Effector CD8-positive, alpha-beta T cell (primary cell): Measurements from ENCODE around the gene LRRC7.
"Not testable (repeated sequence)": the region's sequence is repeated elsewhere in the genome, so short reads cannot be mapped to it uniquely, and the experiment has no call there.

Experiments
- DNase-seq: peaks from one replicate; lab custom pipeline; 2025; lab: John Stamatoyannopoulos, UW

LRRC7 gene

DNA sequence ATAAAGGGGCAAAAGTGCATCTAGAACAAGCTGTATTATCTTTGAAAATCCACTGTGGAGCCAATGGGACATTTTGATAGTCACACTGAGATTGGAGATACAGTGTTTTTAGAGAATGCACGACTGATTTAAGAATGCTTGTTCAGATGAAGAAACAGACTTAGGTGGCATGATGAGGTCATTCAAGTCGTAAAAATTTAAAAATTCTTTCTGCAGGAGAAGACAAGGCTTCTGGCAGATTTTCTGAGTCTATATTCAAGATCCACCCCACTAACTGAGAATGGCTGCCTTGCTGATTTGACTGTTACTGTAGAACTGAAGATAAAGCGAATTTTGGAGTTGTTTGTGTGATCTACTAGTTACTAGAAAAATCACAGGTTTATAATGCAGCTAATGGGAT is 310.6 kb downstream of the LRRC7 start:
- DNase-seq: no peak

DNA sequence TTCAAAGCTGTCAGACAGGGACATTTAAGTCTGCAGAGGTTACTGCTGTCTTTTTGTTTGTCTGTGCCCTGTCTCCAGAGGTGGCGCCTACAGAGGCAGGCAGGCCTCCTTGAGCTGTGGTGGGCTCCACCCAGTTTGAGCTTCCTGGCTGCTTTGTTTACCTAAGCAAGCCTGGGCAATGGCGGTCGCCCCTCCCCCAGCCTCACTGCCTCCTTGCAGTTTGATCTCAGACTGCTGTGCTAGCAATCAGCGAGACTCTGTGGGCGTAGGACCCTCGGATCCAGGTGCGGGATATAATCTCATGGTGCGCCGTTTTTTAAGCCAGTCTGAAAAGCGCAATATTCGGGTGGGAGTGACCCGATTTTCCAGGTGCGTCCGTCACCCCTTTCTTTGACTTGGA is 320.3 kb downstream of the LRRC7 start:
- DNase-seq: not testable (repeated sequence)

DNA sequence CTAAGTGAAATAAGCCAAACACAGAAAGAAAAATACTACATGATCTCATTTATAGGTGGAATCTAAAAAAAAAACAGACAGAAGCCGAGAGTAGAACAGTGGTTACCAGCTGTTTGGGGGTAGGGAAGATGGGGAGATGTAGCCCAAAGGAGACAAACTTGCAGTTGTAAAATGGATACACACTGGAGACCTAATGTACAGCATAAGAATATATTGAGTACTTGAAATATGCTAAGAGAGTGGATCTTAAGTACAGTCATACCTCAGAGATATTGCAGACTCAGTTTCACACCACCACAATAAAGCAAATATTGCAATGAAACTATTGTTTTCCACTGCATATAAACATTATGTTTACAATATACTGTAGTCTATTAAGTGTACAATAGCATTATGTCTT is 320.9 kb downstream of the LRRC7 start:
- DNase-seq: no peak

DNA sequence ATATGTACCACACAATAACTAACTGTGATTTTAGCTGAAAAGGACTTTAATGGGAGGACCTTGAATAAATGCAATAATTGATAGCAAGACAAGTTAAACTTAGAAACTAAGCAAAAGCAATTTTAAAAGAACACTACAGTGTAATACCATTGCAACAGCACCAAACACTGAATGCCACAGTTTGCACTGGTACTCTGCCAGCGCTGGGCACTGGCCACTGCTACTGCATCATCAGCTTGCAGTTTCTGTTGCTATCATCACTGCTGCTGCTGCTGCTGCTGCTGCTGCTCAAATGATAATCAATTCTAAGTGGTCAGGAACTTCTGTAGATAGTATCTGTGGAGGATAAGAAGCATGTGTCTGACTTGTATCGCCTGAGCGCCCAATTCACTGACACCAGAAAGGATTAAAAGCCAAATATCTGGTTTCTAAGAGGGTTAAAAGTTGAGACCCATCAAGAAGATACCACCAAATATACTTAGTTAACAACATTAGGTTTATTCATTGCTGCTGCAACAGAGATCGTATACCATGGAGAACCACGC is 330.8 kb downstream of the LRRC7 start:
- no peak for DNase-seq

DNA sequence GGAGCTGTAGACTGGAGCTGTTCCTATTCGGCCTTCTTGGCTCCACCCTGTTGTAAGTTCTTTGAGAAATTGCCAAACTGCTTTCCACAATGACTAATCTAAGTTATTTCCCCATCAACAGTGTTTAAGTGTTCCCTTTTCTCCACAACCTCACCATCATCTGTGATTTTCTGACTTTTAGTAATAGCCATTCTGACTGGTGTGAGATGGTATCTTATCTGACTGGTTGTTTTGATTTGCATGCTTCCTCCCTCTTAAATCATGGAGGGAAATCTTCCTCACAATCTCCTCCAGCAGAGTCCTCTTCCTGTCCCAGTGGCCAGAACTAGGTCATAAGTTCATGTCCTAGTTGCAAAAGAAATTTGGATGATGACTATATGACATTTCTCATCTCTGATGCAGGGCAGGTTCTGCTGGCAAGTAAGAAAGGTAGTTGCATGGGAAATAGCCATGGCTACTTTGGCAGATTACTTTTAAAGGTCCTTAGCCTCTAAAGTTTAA is 343.6 kb downstream of the LRRC7 start:
- DNase-seq: no peak

DNA sequence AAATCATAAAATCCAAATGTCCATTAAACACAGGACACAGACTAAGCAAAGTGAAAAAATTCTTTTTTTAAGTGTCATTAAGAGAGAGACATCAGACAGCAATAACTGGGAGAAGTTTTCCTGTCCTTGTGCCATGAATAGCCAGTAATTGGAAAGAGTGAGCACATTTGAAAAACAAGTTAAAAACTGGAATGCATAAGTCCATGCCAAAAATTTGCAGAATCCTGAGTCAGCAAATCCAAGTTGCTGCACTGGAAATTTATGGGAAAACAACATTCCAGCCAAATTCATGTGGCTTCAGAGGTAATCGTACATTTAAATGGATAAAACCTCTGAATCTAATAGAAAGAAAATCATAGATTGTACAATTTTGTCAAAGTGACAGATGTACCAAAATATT is 346.3 kb downstream of the LRRC7 start:
- DNase-seq: no peak

DNA sequence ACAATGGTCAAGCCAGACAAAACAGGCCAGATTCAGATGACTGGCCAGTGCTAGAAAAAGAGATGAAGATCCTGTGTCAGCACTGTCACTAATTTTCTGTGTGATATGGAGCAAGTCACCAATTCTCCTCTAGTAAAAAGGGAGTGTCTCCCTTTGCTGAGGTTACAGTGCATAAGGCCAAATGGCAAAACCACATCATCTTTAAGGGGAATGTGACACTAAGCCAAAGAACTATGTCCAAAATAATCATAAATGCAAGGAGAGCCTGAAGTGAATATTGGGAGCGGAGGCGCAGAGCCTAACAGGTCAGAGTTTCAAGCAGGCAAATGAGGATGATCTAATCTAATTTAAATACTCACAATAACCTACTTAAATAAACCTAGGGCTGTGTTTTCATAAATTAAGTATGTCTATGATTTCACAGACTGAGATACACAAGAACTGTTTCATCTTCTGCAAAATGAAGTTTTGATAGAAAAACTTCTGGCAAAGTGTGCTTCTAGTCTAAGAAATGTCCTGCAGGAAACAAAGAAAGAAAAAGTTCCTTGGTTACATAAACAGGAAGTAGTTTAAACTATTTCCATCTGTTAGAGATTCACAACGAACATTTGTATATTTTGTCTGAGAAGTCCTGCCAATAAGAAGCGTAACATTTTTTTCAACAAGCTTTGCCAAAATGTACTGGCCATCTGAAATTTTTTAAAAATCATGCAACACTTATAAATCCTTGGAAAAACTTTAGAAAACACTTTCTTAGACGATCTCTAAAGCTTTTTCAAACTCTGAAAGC is 347.4 kb downstream of the LRRC7 start:
- DNase-seq: no peak

DNA sequence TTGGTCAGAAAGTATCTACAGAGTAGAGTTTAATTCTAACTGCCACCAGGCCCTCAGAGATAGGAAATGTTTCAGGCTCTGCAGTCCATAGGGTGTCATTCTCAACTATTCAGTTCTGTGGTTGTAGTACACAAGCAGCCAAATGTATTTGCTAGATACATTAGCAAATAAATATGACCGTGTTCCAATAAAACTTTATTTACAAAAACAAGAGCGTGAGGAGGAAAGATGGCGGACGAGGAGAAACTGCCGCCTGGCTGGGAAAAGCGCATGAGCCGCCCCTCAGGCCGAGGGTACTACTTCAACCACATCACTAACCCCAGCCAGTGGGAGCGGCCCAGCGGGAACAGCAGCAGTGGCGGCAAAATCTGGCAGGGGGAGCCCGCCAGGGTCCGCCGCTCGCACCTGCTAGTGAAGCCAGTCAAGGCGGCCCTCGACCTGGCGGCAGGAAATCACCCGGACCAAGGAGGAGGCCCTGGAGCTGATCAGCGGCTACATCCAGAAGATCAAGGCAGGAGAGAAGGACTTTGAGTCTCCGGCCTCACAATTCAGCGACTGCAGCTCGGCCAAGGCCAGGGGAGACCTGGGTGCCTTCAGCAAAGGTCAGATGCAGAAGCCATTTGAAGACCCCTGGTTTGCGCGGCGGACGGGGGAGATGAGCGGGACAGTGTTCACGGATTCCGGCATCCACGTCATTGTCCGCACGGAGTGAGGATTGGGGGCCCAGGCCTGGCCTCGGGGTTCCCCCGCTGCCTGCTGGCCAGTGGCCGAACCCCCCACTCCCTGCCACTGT is 351.6 kb downstream of the LRRC7 start:
- DNase-seq: no peak

DNA sequence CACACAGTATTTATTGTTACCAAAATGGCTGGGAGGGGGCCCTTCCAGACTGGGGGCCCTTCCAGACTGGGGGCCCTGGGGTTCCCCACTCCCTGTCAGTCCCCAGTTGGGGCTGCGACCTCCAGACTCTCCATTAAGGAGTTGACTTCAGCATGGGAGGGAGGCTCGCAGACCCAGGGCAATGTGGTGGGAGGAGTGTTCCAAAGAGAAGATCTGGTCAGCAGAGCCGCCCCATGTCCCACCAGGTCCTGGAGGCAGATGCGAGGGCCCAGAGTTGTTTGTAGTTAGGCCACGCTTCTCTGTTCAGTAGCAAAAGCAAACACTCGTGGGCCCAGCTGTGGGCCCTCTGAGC is 352.2 kb downstream of the LRRC7 start:
- DNase-seq: no peak

DNA sequence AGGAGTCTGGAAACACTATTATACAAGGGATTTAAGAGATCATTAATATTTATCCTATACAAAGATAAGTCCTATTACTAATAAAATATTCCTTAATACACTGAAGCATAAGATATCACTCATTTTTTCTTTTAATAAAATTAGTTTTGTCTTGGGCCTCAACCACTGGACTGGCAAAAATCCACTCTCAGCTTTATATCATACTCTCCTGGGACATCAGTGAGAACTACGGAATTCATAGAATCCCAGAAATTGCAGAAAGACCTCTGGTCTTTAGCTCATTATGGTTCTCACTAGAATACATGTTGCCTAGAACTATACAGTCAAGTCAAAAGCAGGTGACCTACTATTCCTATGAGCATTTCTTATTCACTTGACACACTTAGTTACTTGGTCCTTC is 352.7 kb downstream of the LRRC7 start:
- DNase-seq: no peak

DNA sequence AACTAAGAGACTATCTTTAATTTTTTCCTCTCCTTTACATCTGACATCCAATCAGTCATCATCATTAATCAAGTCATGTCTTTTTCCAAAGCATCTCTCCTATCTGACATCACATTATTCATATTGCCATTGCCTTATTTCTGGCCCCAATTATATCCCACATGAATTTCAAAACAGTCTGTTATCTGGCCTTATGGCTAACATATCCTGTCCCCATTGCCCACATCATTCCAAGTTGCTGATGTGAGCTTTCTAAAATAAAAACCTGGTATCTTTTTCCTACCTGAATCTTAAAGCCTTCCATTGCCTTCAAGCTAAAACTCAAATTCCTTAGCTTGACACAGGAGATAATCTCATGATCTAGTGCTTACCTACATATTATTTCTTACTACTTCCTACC is 353.8 kb downstream of the LRRC7 start:
- DNase-seq: no peak

DNA sequence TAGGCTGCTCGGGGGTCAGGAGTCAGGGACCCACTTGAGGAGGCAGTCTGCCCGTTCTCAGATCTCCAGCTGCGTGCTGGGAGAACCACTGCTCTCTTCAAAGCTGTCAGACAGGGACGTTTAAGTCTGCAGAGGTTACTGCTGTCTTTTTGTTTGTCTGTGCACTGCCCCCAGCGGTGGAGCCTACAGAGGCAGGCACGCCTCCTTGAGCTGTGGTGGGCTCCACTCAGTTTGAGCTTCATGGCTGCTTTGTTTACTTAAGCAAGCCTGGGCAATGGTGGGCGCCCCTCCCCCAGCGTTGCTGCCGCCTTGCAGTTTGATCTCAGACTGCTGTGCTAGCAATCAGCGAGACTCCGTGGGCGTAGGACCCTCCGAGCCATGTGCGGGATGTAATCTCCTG is 360.5 kb downstream of the LRRC7 start:
- DNase-seq: not testable (repeated sequence)

DNA sequence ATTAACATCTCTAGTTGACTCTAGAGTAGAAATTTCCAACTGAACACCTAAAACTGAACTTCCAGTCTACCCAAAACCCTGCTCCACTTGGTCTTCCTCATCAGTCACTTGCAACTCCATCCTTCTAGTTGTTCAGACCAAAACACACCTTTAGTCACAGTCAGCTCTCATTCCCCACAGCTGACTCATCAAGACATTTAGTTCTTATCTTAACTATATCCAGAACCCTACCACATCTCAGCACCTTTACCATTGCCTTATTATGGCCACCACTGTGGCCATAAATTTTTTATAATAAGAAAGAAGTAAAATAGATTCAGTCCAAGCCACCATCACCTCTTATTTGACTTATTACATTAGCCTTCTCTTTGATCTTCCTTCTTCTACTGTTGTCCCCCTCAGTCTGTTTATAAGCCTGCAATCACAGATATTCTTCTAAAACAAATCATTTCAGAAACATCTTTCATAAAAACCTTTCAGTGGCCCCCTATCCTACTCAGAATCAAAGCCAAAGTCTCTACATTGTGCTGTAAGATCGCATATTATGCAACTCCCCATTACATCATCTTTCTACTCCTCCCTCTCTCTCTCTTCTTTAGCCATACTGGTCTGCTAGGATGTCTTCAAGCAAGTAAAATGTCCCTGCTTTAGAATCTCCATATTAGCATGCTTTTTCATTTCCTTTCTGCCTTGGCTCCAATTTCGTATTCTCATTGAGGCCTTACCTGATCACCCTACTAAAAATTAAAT is 361.8 kb downstream of the LRRC7 start:
- no peak for DNase-seq

DNA sequence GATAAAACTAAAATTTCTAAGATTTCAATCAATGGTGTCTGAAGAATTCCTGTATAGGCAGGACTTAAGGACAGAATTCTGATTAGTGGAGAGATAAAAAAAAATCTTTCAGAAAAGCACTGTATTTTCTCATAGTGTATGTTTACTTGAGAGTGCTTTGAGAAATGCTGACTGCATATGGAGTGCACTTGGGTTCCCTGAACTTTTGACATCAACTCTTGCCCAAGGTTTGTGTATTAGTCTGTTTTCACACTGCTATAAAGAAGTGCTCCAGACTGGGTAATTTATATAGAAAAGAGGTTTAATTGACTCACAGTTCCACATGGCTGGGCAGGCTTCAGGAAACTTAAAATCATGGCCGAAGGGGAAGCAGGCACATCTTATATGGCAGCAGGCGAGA is 362.7 kb downstream of the LRRC7 start:
- no peak for DNase-seq

DNA sequence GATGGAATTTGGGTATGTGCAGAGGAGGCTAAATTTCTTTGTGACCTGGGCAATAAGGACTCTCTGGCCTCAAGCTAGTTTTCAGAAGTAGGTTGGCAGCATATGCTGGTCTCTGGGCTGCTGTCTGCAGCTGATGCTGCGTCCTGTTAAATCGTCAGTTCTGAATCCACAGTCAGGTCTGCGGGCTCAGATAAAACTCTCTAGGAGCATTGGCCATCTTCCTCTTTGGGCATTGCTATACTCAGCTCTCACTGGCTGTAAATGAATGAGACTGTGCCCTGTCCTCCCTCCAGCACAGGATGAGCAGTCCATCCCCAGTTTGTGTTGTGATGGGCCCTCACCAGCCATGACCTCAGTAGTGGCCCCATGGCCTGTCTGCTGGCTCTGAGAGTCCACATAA is 365.0 kb downstream of the LRRC7 start:
- DNase-seq: no peak

DNA sequence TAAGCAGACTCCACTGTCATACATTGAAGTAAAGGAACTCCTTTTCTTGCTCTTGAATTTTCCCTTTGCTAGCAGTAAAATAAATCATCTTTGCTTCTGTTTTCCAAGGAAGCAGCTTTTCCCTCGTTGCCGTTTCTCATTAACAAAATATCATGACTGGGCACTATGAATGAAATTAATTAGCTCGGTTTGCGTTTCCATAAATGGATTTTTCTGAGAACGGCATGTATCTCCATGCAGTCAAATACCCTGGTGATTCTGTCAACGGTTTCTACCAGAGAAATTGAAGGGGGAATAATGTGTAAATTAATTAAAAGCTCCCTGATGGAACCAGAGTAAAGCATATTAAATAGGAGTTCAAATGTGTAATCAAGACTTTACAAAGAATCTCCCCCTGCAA is 372.5 kb downstream of the LRRC7 start:
- no peak for DNase-seq

DNA sequence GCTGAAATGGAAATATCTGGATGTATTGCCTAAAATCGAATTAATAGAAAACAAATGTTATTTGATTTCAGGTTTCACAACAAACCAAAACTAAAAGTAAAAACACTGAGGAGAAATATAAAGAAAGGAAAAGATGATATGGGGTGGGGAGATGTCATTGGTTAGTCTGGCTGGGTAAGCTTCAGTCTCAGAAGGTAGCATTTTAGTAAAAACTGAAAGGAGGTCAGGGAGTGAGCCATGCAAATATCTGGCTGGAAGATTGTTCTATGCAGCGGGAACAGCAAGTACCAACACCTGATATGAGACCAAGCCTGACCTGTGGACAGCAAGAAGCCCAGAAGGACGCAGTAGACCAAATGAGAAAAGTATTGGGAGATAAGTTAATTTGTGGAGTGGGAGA is 373.1 kb downstream of the LRRC7 start:
- DNase-seq: no peak

DNA sequence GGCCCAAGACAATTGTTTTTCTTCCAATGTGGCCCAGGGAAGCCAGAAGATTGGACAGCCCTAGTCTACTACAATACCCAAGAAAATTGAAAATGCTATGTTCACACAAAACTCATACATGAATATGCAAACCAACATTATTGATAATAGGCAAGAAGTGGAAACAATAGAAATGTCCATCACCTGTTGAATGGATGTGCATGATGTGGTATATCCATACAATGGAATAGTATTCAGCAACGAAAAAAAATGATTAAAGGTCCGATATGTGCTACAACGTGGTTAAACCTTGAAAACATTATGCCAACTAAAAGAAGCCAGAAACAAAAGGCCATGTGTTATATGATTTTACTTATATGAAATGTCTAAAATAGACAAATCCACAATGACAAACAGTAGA is 375.3 kb downstream of the LRRC7 start:
- no peak for DNase-seq

DNA sequence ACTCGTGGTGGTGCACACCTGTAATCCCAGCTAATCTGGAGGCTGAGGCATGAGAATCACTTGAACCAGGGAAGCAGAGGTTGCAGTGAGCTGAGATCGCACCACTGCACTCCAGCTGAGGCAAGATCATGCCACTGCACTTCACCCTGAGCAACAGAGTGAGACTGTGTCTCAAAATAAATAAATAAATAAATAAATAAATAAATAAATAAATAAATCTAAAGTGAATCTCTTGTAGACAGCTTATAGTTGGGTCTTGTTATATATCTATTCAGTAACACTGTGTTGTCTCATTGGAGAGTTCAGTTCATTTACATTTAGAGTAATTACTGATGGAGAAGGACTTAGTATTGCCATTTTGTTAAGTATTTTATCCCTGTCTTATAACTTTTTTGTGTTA is 379.2 kb downstream of the LRRC7 start:
- no peak for DNase-seq

DNA sequence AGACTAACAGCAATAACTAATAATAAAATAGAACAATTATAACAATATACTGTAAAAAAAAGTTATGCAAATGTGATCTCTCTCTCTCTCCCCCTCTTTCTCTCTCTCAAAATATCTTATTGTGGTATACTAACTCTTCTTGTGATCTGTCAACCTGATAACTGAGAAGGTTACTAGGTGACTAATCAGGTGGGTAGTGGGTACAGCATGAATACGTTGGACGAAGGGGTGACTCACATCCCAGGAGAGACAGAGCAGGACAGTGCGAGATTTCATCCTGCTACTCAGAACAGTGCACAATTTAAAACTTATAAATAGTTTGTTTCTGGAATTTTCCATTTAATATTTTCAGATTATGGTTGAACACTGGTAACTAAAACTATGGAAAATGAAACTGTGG is 380.1 kb downstream of the LRRC7 start:
- DNase-seq: no peak

DNA sequence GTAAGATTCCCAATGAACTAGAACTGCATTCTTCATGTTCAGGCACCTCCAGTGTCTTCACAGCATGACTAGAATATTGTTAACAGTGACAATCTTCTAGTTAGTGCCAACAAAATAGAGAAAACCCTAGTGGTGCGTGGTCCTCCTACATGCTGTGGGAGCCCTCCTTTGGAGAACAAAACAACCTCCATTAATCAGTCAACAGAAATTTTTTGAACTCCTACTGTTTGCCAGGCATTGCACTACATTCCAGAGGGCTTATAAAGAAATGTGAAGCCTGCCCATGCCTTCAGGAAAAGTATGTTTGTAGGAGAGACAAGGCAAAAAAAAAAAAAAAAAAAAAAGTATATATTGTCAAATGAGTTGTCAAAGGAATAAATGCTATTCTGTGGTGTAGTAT is 385.0 kb downstream of the LRRC7 start:
- DNase-seq: no peak

DNA sequence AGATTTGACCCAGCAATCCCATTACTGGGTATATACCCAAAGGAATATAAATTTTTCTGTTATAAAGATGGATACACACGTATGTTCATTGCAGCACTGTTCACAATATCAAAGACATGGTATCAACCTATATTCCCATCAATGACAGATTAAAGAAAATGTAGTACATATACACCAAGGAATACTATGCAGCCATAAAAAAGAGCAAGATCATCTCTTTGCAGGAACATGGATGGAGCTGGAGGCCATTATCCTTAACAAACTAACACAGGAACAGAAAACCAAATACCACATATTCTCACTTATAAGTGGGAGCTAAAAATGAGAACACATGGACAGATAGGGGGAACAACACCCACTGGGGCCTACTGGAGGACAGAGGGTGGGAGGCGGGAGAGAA is 394.7 kb downstream of the LRRC7 start:
- not testable (repeated sequence) for DNase-seq
